Activated T-cell treated with anti-CD3 and anti-CD28 coated beads, Interleukin-2, amount 50 U/mL, for 24 hours (primary cell): ENCODE measurements around the gene TRIM63.
"Not testable (repeated sequence)": the region's sequence is repeated elsewhere in the genome, so short reads cannot be mapped to it uniquely, and the experiment has no call there.

Experiments
- DNase-seq: peaks from one replicate; pipeline ENCODE4 v3.0.0-alpha.2; 2020
- H3K27ac Mint-ChIP-seq: 2 replicates; pipeline ENCODE4 v1.8.0; 2020; ENCODE audit warnings: mild to moderate bottlenecking, mixed read lengths
- H3K27me3 Mint-ChIP-seq: 2 replicates; pipeline ENCODE4 v1.8.0; 2020; ENCODE audit warnings: mixed read lengths
- H3K36me3 Mint-ChIP-seq: 2 replicates; pipeline ENCODE4 v1.8.0; 2020; ENCODE audit warnings: low read depth, mixed read lengths
- H3K4me1 Mint-ChIP-seq: 2 replicates; pipeline ENCODE4 v1.8.0; 2020; ENCODE audit warnings: low read depth, mixed read lengths
- H3K4me3 Mint-ChIP-seq: 2 replicates; pipeline ENCODE4 v1.8.0; 2020; ENCODE audit warnings: mild to moderate bottlenecking, moderate library complexity, mixed read lengths
- H3K9me3 Mint-ChIP-seq: 2 replicates; pipeline ENCODE4 v1.8.0; 2020; ENCODE audit warnings: mixed read lengths

TRIM63 gene

GRCh38 chr1:26067432-26067911 is at the start of gene TRIM63:
Gene TRIM63 (minus strand): TSS chr1:26067630. CDS start chr1:26067494, 136 bp downstream.
- Mint-ChIP-seq H3K27ac (no peak within 1 kb of the TSS), H3K4me3 (no peak within 1 kb of the TSS), H3K9me3 (no peaks in the 10 kb centered on the region), H3K27me3 (peaks cover 13% of the 10 kb centered on the region), H3K36me3 (no peaks in the 10 kb centered on the region), H3K4me1 (no peaks in the 10 kb centered on the region)
- DNase-seq, result no peak

- peaks cover 48% of the 10 kb centered on the region for H3K4me1 Mint-ChIP-seq
- H3K9me3 Mint-ChIP-seq, result no peaks in the 10 kb centered on the region
- peaks cover 65% of the 10 kb centered on the region for H3K36me3 Mint-ChIP-seq
- no peaks in the 10 kb centered on the region for H3K27me3 Mint-ChIP-seq
- no peak overlapping the region for H3K4me3 Mint-ChIP-seq
- no peak overlapping the region for H3K27ac Mint-ChIP-seq
- DNase-seq, result no peak
These were observed 46.9 kb upstream of the TRIM63 start for GRCh38 chr1:26114165-26114927.

GRCh38 chr1:26112407-26112775 is 45.0 kb upstream of the TRIM63 start:
- Mint-ChIP-seq H3K36me3 (peaks cover 46% of the 10 kb centered on the region), H3K27me3 (no peaks in the 10 kb centered on the region), H3K27ac (peak overlapping the region; percentile 93), H3K4me3 (peak overlapping the region; percentile 95), H3K4me1 (peaks cover 37% of the 10 kb centered on the region), H3K9me3 (no peaks in the 10 kb centered on the region)
- DNase-seq, result no peak

- peak within 1 kb of the TSS; percentile 95 for H3K4me3 Mint-ChIP-seq
- H3K27me3 Mint-ChIP-seq, result no peaks in the 10 kb centered on the region
- H3K4me1 Mint-ChIP-seq, result peaks cover 35% of the 10 kb centered on the region
- H3K27ac Mint-ChIP-seq, result peak within 1 kb of the TSS; percentile 97
- H3K36me3 Mint-ChIP-seq, result peaks cover 42% of the 10 kb centered on the region
- no peaks in the 10 kb centered on the region for H3K9me3 Mint-ChIP-seq
- peak; percentile 98 for DNase-seq
These were observed 44.3 kb upstream of the TRIM63 start, which contains the start of gene PDIK1L for GRCh38 chr1:26111530-26112406. Gene PDIK1L (plus strand): TSS chr1:26111824. CDS start chr1:26114309, 2,485 bp downstream.

- no peaks in the 10 kb centered on the region for H3K27me3 Mint-ChIP-seq
- peak; percentile 79 for DNase-seq
- peak overlapping the region; percentile 90 for H3K27ac Mint-ChIP-seq
- peaks cover 37% of the 10 kb centered on the region for H3K36me3 Mint-ChIP-seq
- H3K4me1 Mint-ChIP-seq, result peaks cover 35% of the 10 kb centered on the region
- peak overlapping the region; percentile 84 for H3K4me3 Mint-ChIP-seq
- no peaks in the 10 kb centered on the region for H3K9me3 Mint-ChIP-seq
These were observed 43.5 kb upstream of the TRIM63 start for GRCh38 chr1:26110731-26111529.

GRCh38 chr1:26109229-26110164 is 42.1 kb upstream of the TRIM63 start:
- H3K4me3 Mint-ChIP-seq, result peak overlapping the region; percentile 84
- H3K4me1 Mint-ChIP-seq, result peaks cover 34% of the 10 kb centered on the region
- no peak overlapping the region for H3K27ac Mint-ChIP-seq
- H3K9me3 Mint-ChIP-seq, result no peaks in the 10 kb centered on the region
- no peak for DNase-seq
- H3K36me3 Mint-ChIP-seq, result peaks cover 24% of the 10 kb centered on the region
- no peaks in the 10 kb centered on the region for H3K27me3 Mint-ChIP-seq

- not testable (repeated sequence) for H3K4me1 Mint-ChIP-seq, H3K36me3 Mint-ChIP-seq, H3K27me3 Mint-ChIP-seq, H3K27ac Mint-ChIP-seq, H3K9me3 Mint-ChIP-seq, H3K4me3 Mint-ChIP-seq, DNase-seq
These were observed 37.8 kb upstream of the TRIM63 start for GRCh38 chr1:26105226-26105548.

- Mint-ChIP-seq H3K27me3 (no peaks in the 10 kb centered on the region), H3K4me3 (no peak overlapping the region), H3K4me1 (peaks cover 7% of the 10 kb centered on the region), H3K36me3 (no peaks in the 10 kb centered on the region), H3K27ac (no peak overlapping the region), H3K9me3 (no peaks in the 10 kb centered on the region)
- no peak for DNase-seq
These were observed 35.1 kb upstream of the TRIM63 start for GRCh38 chr1:26102526-26102925.

- Mint-ChIP-seq H3K4me1 (peaks cover 7% of the 10 kb centered on the region), H3K36me3 (no peaks in the 10 kb centered on the region), H3K4me3 (no peak overlapping the region), H3K9me3 (no peaks in the 10 kb centered on the region), H3K27ac (no peak overlapping the region), H3K27me3 (no peaks in the 10 kb centered on the region)
- no peak for DNase-seq
These were observed 34.7 kb upstream of the TRIM63 start for GRCh38 chr1:26102119-26102518.

GRCh38 chr1:26100204-26100603 is 32.8 kb upstream of the TRIM63 start:
- not testable (repeated sequence) for H3K36me3 Mint-ChIP-seq, H3K4me1 Mint-ChIP-seq, H3K4me3 Mint-ChIP-seq, DNase-seq, H3K9me3 Mint-ChIP-seq, H3K27me3 Mint-ChIP-seq, H3K27ac Mint-ChIP-seq

- no peak for DNase-seq
- no peak overlapping the region for H3K27ac Mint-ChIP-seq
- H3K9me3 Mint-ChIP-seq, result no peaks in the 10 kb centered on the region
- no peaks in the 10 kb centered on the region for H3K36me3 Mint-ChIP-seq
- H3K4me3 Mint-ChIP-seq, result no peak overlapping the region
- H3K4me1 Mint-ChIP-seq, result peaks cover 3% of the 10 kb centered on the region
- H3K27me3 Mint-ChIP-seq, result no peaks in the 10 kb centered on the region
These were observed 32.4 kb upstream of the TRIM63 start for GRCh38 chr1:26099780-26100179.

GRCh38 chr1:26098602-26099001 is 31.2 kb upstream of the TRIM63 start:
- Mint-ChIP-seq H3K36me3 (no peaks in the 10 kb centered on the region), H3K27me3 (no peaks in the 10 kb centered on the region), H3K4me1 (peaks cover 3% of the 10 kb centered on the region), H3K4me3 (no peak overlapping the region), H3K9me3 (no peaks in the 10 kb centered on the region), H3K27ac (no peak overlapping the region)
- no peak for DNase-seq

GRCh38 chr1:26097696-26098095 is 30.3 kb upstream of the TRIM63 start:
- Mint-ChIP-seq H3K27ac (no peak overlapping the region), H3K4me1 (peaks cover 3% of the 10 kb centered on the region)
- DNase-seq, result no peak

More at GRCh38 chr1:26097696-26098095, 30.3 kb upstream of the TRIM63 start:
- no peak overlapping the region for H3K4me3 Mint-ChIP-seq
- H3K9me3 Mint-ChIP-seq, result no peaks in the 10 kb centered on the region
- H3K27me3 Mint-ChIP-seq, result no peaks in the 10 kb centered on the region
- H3K36me3 Mint-ChIP-seq, result no peaks in the 10 kb centered on the region
